Body of pancreas (tissue), 4 donors: ENCODE results near the gene PDXP. TPM values are rescaled to one million over a fixed set of nuclear protein-coding genes. Genes with fewer than 3 reads are reported as not detected.

Experiments
- ATAC-seq: fragments of 150-250 bp; one replicate; pipeline ENCODE4 v1.9.1; 2016
- DNase-seq, 4 donors: peaks; one replicate each; pipeline ENCODE4 v3.0.0-alpha.2; 2019
- H3K27ac ChIP-seq, 4 donors: fragments of 200-600 bp; sonication (generic); 1 replicate in 3 of 4; 2 replicates in 1 of 4; pipeline versions ENCODE4 v1.5.1 to v1.6.1; 2016 to 2019; ENCODE audit warnings: mild to moderate bottlenecking in 1 of 4, mixed read lengths in 1 of 4, moderate library complexity in 1 of 4
- H3K27me3 ChIP-seq, 2 donors: fragments of 200-600 bp; sonication (generic); one replicate each; pipeline ENCODE4 v1.6.0; 2016; ENCODE audit warnings: mild to moderate bottlenecking in 1 of 2
- H3K36me3 ChIP-seq, 2 donors: fragments of 200-600 bp; sonication (generic); replicated peaks in 1 of 2; 2 replicates each; pipeline ENCODE4 v1.5.1; 2016; ENCODE audit warnings: low read depth in 2 of 2; ENCODE audit not compliant: insufficient read depth in 1 of 2
- H3K4me1 ChIP-seq: fragments of 200-600 bp; sonication (generic); one replicate; pipeline ENCODE4 v1.6.0; 2016
- H3K4me3 ChIP-seq, 2 donors: fragments of 200-600 bp; sonication (generic); 1 replicate in 1 of 2; 2 replicates in 1 of 2; pipeline ENCODE4 v1.5.1; 2016 to 2019
- H3K9me3 ChIP-seq, 3 donors: fragments of 200-600 bp; sonication (generic); 1 replicate in 2 of 3; 2 replicates in 1 of 3; pipeline ENCODE4 v1.5.1; 2016
- CTCF ChIP-seq, 7 experiments: fragments of 450-650 bp in 4 of 7; fragments of 200-600 bp in 3 of 7; sonication (generic) in 3 of 7; IDR thresholded peaks; one replicate each; pipeline ENCODE4 v1.5.1; 2016 to 2019; ENCODE audit warnings: antibody characterized with exemption in 7 of 7
- POLR2A ChIP-seq, 3 donors: fragments of 450-650 bp; IDR thresholded peaks; one replicate each; pipeline ENCODE4 v1.6.1; 2016; ENCODE audit warnings: antibody characterized with exemption in 3 of 3, mild to moderate bottlenecking in 2 of 3
- WGBS, 2 donors: methylation state at CpG; one replicate each; pipeline ENCODE4 v1.1.5; 2017; 5-methylcytosine and 5-hydroxymethylcytosine counted together
- intact Hi-C: fragments of 100-400 bp; cut with DNase I; formaldehyde crosslinking; loops from one replicate; pipeline ENCODE4 v1.15.1; 2023
- total RNA-seq, 2 donors: library from RNA; depleted of rRNA; stranded (reverse); fragments of >200 nt; gene quantifications; one replicate each; pipeline ENCODE4 v1.1.0, GENCODE V29; 2016

The PDXP gene
- total RNA-seq, 2 donors from 2014 or later: 7.0 to 23.1 TPM

GRCh38 chr22:37631448-37632173 lies 26.9 kb upstream of the PDXP start:
- no peak for DNase-seq
- no peak for ATAC-seq

GRCh38 chr22:37632174-37633088 lies 26.1 kb upstream of the PDXP start:
- H3K4me1 ChIP-seq: peaks cover 13% of the 10 kb centered on the region
- intact Hi-C loops: no loop called here
- peaks cover 3 to 11% of the 10 kb centered on the region in 2 donors for H3K36me3 ChIP-seq
- WGBS, 2 donors: 77 to 93% methylated on average over 5 to 11 of the region's 14 CpGs
- no peak for ATAC-seq
- no peak overlapping the region for H3K4me3 ChIP-seq
- no peak for DNase-seq
- TF ChIP-seq CTCF (IDR thresholded peaks at IDR 0.05) (no peak), POLR2A (IDR thresholded peaks at IDR 0.05) (no peak)
- no peaks in the 10 kb centered on the region for H3K27me3 ChIP-seq
- H3K27ac ChIP-seq: peak overlapping the region in 2 of 4 donors; percentile 63 to 68
- no peaks in the 10 kb centered on the region for H3K9me3 ChIP-seq

More at GRCh38 chr22:37631448-37632173, 26.9 kb upstream of the PDXP start:
- Histone ChIP-seq H3K27ac (no peak overlapping the region), H3K9me3 (no peaks in the 10 kb centered on the region), H3K4me3 (no peak overlapping the region), H3K4me1 (peaks cover 13% of the 10 kb centered on the region), H3K27me3 (no peaks in the 10 kb centered on the region), H3K36me3 (peaks cover 3 to 11% of the 10 kb centered on the region in 2 donors)
- intact Hi-C loops: no loop called here
- no peak for TF ChIP-seq CTCF (IDR thresholded peaks at IDR 0.05)
- TF ChIP-seq POLR2A (IDR thresholded peaks at IDR 0.05): no peak
- 91% methylated on average over 18 of the region's 19 CpGs; no CpG with 5 or more reads in 1 of the 2 donors for WGBS, 2 donors

GRCh38 chr22:37633089-37633624 lies 25.4 kb upstream of the PDXP start:
- no peaks in the 10 kb centered on the region for H3K27me3 ChIP-seq
- no peaks in the 10 kb centered on the region for H3K9me3 ChIP-seq
- DNase-seq (no peak), ATAC-seq (no peak)
- intact Hi-C loops: no loop called here
- H3K4me3 ChIP-seq: no peak overlapping the region
- H3K36me3 ChIP-seq: peaks cover 3 to 11% of the 10 kb centered on the region in 2 donors
- no peak for TF ChIP-seq CTCF (IDR thresholded peaks at IDR 0.05)
- no peak for TF ChIP-seq POLR2A (IDR thresholded peaks at IDR 0.05)
- WGBS, 2 donors: 64 to 78% methylated on average over 7 to 11 of the region's 11 CpGs
- peak overlapping the region in 2 of 4 donors; percentile 63 to 68 for H3K27ac ChIP-seq
- peaks cover 13% of the 10 kb centered on the region for H3K4me1 ChIP-seq

DNA sequence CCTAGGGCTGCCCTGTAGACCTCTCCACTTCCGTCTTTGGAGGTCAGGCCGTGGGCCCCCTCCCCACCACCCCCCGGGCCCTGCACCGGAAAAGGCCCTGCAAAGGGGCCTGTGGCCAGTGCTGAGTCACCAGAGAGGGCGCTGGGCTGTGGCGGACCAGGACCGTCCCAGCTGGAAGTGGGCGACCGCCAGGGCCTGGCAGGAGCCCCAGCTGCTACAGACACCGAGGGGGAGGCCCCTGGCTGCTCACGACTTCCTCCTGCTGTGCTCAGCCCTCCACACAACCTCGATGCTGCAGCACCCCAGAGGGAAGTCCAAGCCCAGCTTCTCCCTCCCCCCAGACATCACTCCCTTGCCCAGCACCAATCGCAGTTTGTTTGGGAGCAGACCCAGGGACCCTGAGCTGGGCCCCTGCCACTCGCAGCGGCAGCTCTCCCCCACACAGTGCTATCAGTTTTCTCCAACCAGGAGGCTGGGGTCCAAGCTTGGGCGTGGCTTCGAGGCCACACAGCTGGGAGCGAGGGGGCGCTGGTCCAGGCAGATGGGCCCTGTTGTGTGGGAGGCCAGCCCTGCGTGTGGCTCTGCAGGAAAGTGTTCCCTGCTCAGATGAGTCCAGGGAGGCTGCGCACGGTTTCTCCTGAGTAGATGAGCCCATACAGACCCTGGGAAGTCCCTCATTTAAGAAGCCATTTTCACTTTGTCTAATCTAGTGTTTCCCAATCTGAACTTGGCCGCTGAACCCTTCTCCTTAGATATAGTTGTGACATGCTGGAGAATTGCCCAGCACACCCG lies 24.7 kb upstream of the PDXP start:
- Histone ChIP-seq H3K4me3 (no peak overlapping the region), H3K36me3 (peaks cover 3 to 11% of the 10 kb centered on the region in 2 donors), H3K27me3 (no peaks in the 10 kb centered on the region), H3K9me3 (no peaks in the 10 kb centered on the region), H3K4me1 (peaks cover 14% of the 10 kb centered on the region), H3K27ac (peak overlapping the region in 2 of 4 donors; percentile 63 to 68)
- TF ChIP-seq CTCF (IDR thresholded peaks at IDR 0.05) (peak in 1 of 7 experiments; percentile 8), POLR2A (IDR thresholded peaks at IDR 0.05) (peak in 1 of 3 donors; percentile 30)
- 37 to 48% methylated on average over 3 to 18 of the region's 24 CpGs for whole genome bisulfite sequencing, 2 donors
- ATAC-seq (peak; percentile 54), DNase-seq (peak; percentile 50 to 83 (median 66))
- intact Hi-C loops: no loop called here
